RWPE2 (cell line): ENCODE results near the gene BRAF.
"Not testable (repeated sequence)": the region's sequence is repeated elsewhere in the genome, so short reads cannot be mapped to it uniquely, and the experiment has no call there.

Source experiments
- ATAC-seq: fragments of 200-7000 bp; cut with Tn5 transposase; 3 replicates; pipeline ENCODE4 v1.9.1; 2021; ENCODE audit warnings: low read depth
- DNase-seq: peaks from one replicate; pipeline ENCODE4 v3.0.0-alpha.2; 2020; ENCODE audit warnings: low spot score
- H3K27ac ChIP-seq: fragments of 450-650 bp; 2 replicates; pipeline ENCODE4 v1.5.1; 2017; ENCODE audit warnings: mild to moderate bottlenecking; ENCODE audit not compliant: poor library complexity, severe bottlenecking
- H3K27me3 ChIP-seq: fragments of 250-450 bp; sonication (Bioruptor Pico); 2 replicates; pipeline ENCODE4 v1.5.1; 2021; ENCODE audit warnings: mild to moderate bottlenecking, moderate library complexity; ENCODE audit not compliant: insufficient read depth, poor library complexity, severe bottlenecking
- H3K36me3 ChIP-seq: fragments of 250-450 bp; sonication (Bioruptor Pico); 2 replicates; pipeline ENCODE4 v1.5.1; 2020; ENCODE audit warnings: low read depth, mild to moderate bottlenecking, moderate library complexity
- H3K4me1 ChIP-seq: fragments of 250-450 bp; sonication (Bioruptor Pico); 2 replicates; pipeline ENCODE4 v1.5.1; 2021; ENCODE audit warnings: mild to moderate bottlenecking, moderate library complexity; ENCODE audit not compliant: insufficient read depth, poor library complexity, severe bottlenecking
- H3K4me3 ChIP-seq: fragments of 250-450 bp; sonication (Bioruptor Pico); 2 replicates; pipeline ENCODE4 v1.5.1; 2021; ENCODE audit warnings: mild to moderate bottlenecking, moderate library complexity; ENCODE audit not compliant: severe bottlenecking
- H3K9me3 ChIP-seq: fragments of 250-450 bp; sonication (Bioruptor Pico); 2 replicates; pipeline ENCODE4 v1.5.1; 2021; ENCODE audit warnings: mild to moderate bottlenecking, moderate library complexity; ENCODE audit not compliant: severe bottlenecking
- CTCF ChIP-seq: fragments of 450-650 bp; IDR thresholded peaks from one replicate; pipeline ENCODE4 v1.5.1; 2017; ENCODE audit warnings: mild to moderate bottlenecking, moderate library complexity; ENCODE audit not compliant: poor library complexity, severe bottlenecking

Gene BRAF

GRCh38 chr7:140723574-140723973 lies 201.2 kb downstream of the BRAF start:
- H3K4me1 ChIP-seq = no peaks in the 10 kb centered on the region
- ATAC-seq = no peak
- no peak for TF ChIP-seq CTCF
- H3K9me3 ChIP-seq = no peaks in the 10 kb centered on the region
- no peak overlapping the region for H3K27ac ChIP-seq
- H3K36me3 ChIP-seq = 0 out of 2 replicates have a peak, but pooled peaks cover 3% of the 10 kb centered on the region
- no peaks in the 10 kb centered on the region for H3K27me3 ChIP-seq
- no peak overlapping the region for H3K4me3 ChIP-seq
- DNase-seq = no peak

GRCh38 chr7:140723006-140723405 lies 201.7 kb downstream of the BRAF start:
- TF ChIP-seq CTCF = no peak
- no peak for DNase-seq
- no peak overlapping the region for H3K4me3 ChIP-seq
- H3K27ac ChIP-seq = no peak overlapping the region
- no peak for ATAC-seq
- 0 out of 2 replicates have a peak, but pooled peaks cover 2% of the 10 kb centered on the region for H3K36me3 ChIP-seq
- H3K9me3 ChIP-seq = no peaks in the 10 kb centered on the region
- no peaks in the 10 kb centered on the region for H3K4me1 ChIP-seq
- no peaks in the 10 kb centered on the region for H3K27me3 ChIP-seq

- no peaks in the 10 kb centered on the region for H3K27me3 ChIP-seq
- H3K36me3 ChIP-seq = no peaks in the 10 kb centered on the region
- no peak overlapping the region for H3K4me3 ChIP-seq
- H3K4me1 ChIP-seq = no peaks in the 10 kb centered on the region
- no peak for DNase-seq
- no peak for TF ChIP-seq CTCF
- H3K27ac ChIP-seq = no peak overlapping the region
- no peaks in the 10 kb centered on the region for H3K9me3 ChIP-seq
- ATAC-seq = no peak
These were observed 202.5 kb downstream of the BRAF start for GRCh38 chr7:140722254-140722653.

- H3K9me3 ChIP-seq = no peaks in the 10 kb centered on the region
- H3K36me3 ChIP-seq = no peaks in the 10 kb centered on the region
- DNase-seq (no peak), ATAC-seq (peak; percentile 61; the same call in 2 of the 3 replicates)
- no peaks in the 10 kb centered on the region for H3K4me1 ChIP-seq
- H3K4me3 ChIP-seq = no peak overlapping the region
- H3K27me3 ChIP-seq = no peaks in the 10 kb centered on the region
- H3K27ac ChIP-seq = no peak overlapping the region
- no peak for TF ChIP-seq CTCF
These were observed 205.0 kb downstream of the BRAF start for GRCh38 chr7:140719721-140720120.

- no peak overlapping the region for H3K4me3 ChIP-seq
- H3K9me3 ChIP-seq = no peaks in the 10 kb centered on the region
- DNase-seq = no peak
- no peak for ATAC-seq
- no peaks in the 10 kb centered on the region for H3K36me3 ChIP-seq
- H3K27me3 ChIP-seq = no peaks in the 10 kb centered on the region
- H3K27ac ChIP-seq = no peak overlapping the region
- H3K4me1 ChIP-seq = no peaks in the 10 kb centered on the region
- no peak for TF ChIP-seq CTCF
These were observed 210.2 kb downstream of the BRAF start for GRCh38 chr7:140714331-140715040.

- H3K27me3 ChIP-seq, H3K4me3 ChIP-seq, DNase-seq, ATAC-seq, H3K9me3 ChIP-seq, H3K36me3 ChIP-seq, H3K4me1 ChIP-seq, H3K27ac ChIP-seq: not testable (repeated sequence)
These were observed 212.3 kb downstream of the BRAF start for GRCh38 chr7:140712392-140712791.

- not testable (repeated sequence) for H3K4me1 ChIP-seq, ATAC-seq, H3K27me3 ChIP-seq, H3K27ac ChIP-seq, H3K9me3 ChIP-seq, DNase-seq, H3K4me3 ChIP-seq
- H3K36me3 ChIP-seq = peaks cover 32% of the 10 kb centered on the region
These were observed 216.0 kb downstream of the BRAF start for GRCh38 chr7:140708764-140709163.
